Endothelial cell of umbilical vein (primary cell): ENCODE measurements around the gene RAB7A.

Experiments
- EZH2 ChIP-seq: IDR thresholded peaks from 2 replicates; pipeline ENCODE4 v1.6.1; 2012; ENCODE audit warnings: borderline replicate concordance, low read depth, mild to moderate bottlenecking, moderate library complexity, low read length, inconsistent platforms; ENCODE audit not compliant: severe bottlenecking
- MAX ChIP-seq: IDR thresholded peaks from 2 replicates; pipeline ENCODE4 v1.6.1; 2011; ENCODE audit not compliant: insufficient read depth, insufficient read length
- POLR2A ChIP-seq: IDR thresholded peaks from 2 replicates; pipeline ENCODE4 v1.6.1; 2012; ENCODE audit warnings: low read depth, mild to moderate bottlenecking, control low read depth, low read length
- POLR2AphosphoS5 ChIP-seq: IDR thresholded peaks from 2 replicates; pipeline ENCODE4 v1.6.1; 2012; ENCODE audit warnings: low read depth, mild to moderate bottlenecking, control low read depth, low read length, moderate library complexity; ENCODE audit not compliant: insufficient read depth
- TF ChIP-seq, protein P1 (sequence below), 2 donors: IDR thresholded peaks; 1 replicate in 1 of 2; 2 replicates in 1 of 2; pipeline ENCODE4 v1.5.1; 2011; ENCODE audit warnings: low read length in 2 of 2, mild to moderate bottlenecking in 2 of 2, moderate library complexity in 2 of 2, control low read depth in 1 of 2, inconsistent platforms in 1 of 2, low read depth in 1 of 2; ENCODE audit not compliant: insufficient read depth in 1 of 2; ENCODE audit errors: extremely low read depth in 1 of 2

DNA sequence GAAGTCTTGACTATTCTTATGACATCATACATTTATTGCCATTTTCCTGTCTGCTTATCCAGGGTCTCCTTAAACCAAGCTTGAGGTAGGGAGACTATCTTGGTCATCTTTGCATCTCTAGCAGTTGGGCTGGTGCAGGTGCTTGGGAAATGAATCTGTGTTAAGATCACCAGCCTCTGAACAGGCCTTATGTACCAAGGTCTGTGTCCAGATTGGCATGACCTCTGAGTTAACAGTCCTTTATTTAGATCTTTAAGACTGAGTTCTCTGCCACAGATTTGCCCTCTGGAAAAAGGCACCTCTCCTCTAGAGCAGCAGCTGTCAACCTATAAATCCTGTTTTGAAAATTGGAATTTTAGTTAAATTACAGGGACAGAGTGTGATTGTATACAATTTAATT lies 35.4 kb downstream of the RAB7A start:
- no peak for TF ChIP-seq MAX
- TF ChIP-seq, protein P1, sequence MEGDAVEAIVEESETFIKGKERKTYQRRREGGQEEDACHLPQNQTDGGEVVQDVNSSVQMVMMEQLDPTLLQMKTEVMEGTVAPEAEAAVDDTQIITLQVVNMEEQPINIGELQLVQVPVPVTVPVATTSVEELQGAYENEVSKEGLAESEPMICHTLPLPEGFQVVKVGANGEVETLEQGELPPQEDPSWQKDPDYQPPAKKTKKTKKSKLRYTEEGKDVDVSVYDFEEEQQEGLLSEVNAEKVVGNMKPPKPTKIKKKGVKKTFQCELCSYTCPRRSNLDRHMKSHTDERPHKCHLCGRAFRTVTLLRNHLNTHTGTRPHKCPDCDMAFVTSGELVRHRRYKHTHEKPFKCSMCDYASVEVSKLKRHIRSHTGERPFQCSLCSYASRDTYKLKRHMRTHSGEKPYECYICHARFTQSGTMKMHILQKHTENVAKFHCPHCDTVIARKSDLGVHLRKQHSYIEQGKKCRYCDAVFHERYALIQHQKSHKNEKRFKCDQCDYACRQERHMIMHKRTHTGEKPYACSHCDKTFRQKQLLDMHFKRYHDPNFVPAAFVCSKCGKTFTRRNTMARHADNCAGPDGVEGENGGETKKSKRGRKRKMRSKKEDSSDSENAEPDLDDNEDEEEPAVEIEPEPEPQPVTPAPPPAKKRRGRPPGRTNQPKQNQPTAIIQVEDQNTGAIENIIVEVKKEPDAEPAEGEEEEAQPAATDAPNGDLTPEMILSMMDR (IDR thresholded peaks at IDR 0.05; ENCODE audit: extremely low read depth in 1 of 2, insufficient read depth in 1 of 2, low read depth in 1 of 2, low read length in 2 of 2), result no peak
- TF ChIP-seq POLR2A, result no peak
- TF ChIP-seq POLR2AphosphoS5, result no peak
- no peak for TF ChIP-seq EZH2
